Head of caudate nucleus (tissue), 42 donors: ENCODE measurements around the gene MAGEA3.
A peak's percentile ranks its signal among the peaks of the same experiment; 100 is the strongest.
"Not testable (repeated sequence)": the region's sequence is repeated elsewhere in the genome, so short reads cannot be mapped to it uniquely, and the experiment has no call there.

ENCODE experiments used
- DNase-seq, 42 donors: peaks; one replicate each; pipeline versions ENCODE4 v3.0.0 to v3.0.0-alpha.2; 2020 to 2021; ENCODE audit warnings: mixed read lengths in 7 of 42
- intact Hi-C: fragments of 100-400 bp; cut with DNase I; formaldehyde crosslinking; loops from one replicate; pipeline ENCODE4 v1.15.0; 2022

The MAGEA3 gene

GRCh38 chrX:152697952-152698931 is at the start of gene MAGEA3:
Gene MAGEA3, plus strand, starts transcription at chrX:152698794. Its CDS starts 2,039 bp downstream, at chrX:152700833.
- DNase-seq, intact Hi-C loops: not testable (repeated sequence)

GRCh38 chrX:152652060-152652459 is 46.5 kb upstream of the MAGEA3 start:
- DNase-seq, result no peak
- intact Hi-C loops, result no loop called here

GRCh38 chrX:152652467-152652866 is 46.1 kb upstream of the MAGEA3 start:
- intact Hi-C loops, result no loop called here
- no peak for DNase-seq

DNA sequence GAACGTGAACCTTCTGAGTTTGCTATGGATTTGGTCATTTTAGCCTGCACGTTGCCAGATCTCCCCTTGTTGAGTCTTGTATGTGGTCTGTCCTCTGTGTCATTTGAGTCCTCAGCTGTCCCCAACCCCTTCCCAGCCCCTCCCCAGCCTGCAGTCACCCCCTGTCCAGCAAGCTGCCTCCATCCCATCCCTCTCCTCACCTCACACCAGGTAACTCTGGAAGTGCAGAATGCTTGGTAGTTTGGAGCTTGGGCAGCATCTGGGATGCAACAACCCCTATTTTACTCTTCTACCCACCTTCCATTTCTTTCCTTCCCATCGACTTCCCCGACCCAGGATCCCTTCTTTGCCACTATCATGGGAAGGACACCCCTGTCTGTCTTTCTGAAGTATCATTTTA is 42.5 kb upstream of the MAGEA3 start:
- intact Hi-C loops, result no loop called here

GRCh38 chrX:152656890-152657289 is 41.7 kb upstream of the MAGEA3 start:
- no peak for DNase-seq
- intact Hi-C loops, result no loop called here

More for the DNA sequence above, 42.5 kb upstream of the MAGEA3 start:
- DNase-seq, result no peak

GRCh38 chrX:152658302-152658701 is 40.3 kb upstream of the MAGEA3 start:
- intact Hi-C loops, result no loop called here

GRCh38 chrX:152663086-152663485 is 35.5 kb upstream of the MAGEA3 start:
- no peak for DNase-seq
- intact Hi-C loops, result no loop called here

More at GRCh38 chrX:152658302-152658701, 40.3 kb upstream of the MAGEA3 start:
- DNase-seq, result no peak

DNA sequence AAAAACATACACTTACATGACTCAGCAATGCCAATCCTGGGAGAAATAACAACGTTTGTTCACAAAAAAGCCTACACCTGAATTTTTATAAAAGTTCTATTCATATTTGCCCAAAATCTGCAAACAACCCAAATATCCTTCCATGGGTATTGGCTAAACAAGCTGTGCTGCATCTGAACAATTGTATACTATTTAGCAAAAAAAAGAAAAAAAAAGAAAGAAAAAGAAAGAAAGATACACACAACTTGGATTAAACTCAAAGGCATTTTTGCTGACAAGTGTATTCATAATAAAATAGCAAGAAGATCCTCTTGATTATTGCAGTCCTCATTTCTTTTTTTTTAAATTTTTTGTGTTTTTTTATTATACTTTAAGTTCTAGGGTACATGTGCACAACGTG is 24.5 kb upstream of the MAGEA3 start:
- DNase-seq, result no peak
- intact Hi-C loops, result no loop called here

GRCh38 chrX:152674652-152675051 is 23.9 kb upstream of the MAGEA3 start:
- DNase-seq, intact Hi-C loops: not testable (repeated sequence)

GRCh38 chrX:152681012-152681411 is 17.6 kb upstream of the MAGEA3 start:
- intact Hi-C loops, DNase-seq: not testable (repeated sequence)

DNA sequence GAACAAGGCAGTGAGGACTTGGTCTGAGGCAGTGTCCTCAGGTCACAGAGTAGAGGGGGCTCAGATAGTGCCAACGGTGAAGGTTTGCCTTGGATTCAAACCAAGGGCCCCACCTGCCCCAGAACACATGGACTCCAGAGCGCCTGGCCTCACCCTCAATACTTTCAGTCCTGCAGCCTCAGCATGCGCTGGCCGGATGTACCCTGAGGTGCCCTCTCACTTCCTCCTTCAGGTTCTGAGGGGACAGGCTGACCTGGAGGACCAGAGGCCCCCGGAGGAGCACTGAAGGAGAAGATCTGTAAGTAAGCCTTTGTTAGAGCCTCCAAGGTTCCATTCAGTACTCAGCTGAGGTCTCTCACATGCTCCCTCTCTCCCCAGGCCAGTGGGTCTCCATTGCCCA is 1.8 kb downstream of the MAGEA3 start:
- intact Hi-C loops, result not testable (repeated sequence)
- DNase-seq, result peak in 2 of 42 donors; percentile 6 to 22

- intact Hi-C loops, DNase-seq: not testable (repeated sequence)
These were observed 7.9 kb downstream of the MAGEA3 start for GRCh38 chrX:152706500-152706899.

GRCh38 chrX:152709173-152709572 is 10.6 kb downstream of the MAGEA3 start, which contains the start of gene CSAG2:
Gene CSAG2, minus strand, starts transcription at chrX:152709273. Its CDS starts 161 bp downstream, at chrX:152709112.
- intact Hi-C loops, DNase-seq: not testable (repeated sequence)

- intact Hi-C loops, DNase-seq: not testable (repeated sequence)
These were observed 14.6 kb downstream of the MAGEA3 start for GRCh38 chrX:152713195-152713594.

GRCh38 chrX:152713815-152714787 is 15.5 kb downstream of the MAGEA3 start, which contains the start of gene MAGEA2B:
Gene MAGEA2B, plus strand, starts transcription at chrX:152714628. Its CDS starts 2,479 bp downstream, at chrX:152717107.
- DNase-seq, intact Hi-C loops: not testable (repeated sequence)

DNA sequence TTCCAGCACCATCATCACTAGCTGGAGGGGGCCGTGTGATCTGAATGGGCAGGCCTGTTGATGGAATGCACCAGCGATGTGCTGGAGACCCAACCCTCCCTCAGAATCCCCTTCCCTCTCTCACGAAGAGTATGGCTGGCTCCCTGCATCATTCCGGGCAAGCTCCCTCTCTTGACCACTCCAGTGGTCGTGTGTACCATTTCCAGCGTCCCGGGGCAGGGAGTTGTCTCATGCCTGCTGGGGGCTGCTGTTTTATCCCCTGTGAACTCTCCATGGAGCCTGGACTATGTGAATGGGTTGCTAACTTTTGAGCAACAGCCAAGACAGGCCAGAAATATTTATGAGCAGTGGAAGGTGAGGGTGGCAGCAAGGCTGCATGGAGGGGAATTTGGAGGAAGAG is 26.8 kb downstream of the MAGEA3 start:
- DNase-seq, result no peak
- intact Hi-C loops, result no loop called here

DNA sequence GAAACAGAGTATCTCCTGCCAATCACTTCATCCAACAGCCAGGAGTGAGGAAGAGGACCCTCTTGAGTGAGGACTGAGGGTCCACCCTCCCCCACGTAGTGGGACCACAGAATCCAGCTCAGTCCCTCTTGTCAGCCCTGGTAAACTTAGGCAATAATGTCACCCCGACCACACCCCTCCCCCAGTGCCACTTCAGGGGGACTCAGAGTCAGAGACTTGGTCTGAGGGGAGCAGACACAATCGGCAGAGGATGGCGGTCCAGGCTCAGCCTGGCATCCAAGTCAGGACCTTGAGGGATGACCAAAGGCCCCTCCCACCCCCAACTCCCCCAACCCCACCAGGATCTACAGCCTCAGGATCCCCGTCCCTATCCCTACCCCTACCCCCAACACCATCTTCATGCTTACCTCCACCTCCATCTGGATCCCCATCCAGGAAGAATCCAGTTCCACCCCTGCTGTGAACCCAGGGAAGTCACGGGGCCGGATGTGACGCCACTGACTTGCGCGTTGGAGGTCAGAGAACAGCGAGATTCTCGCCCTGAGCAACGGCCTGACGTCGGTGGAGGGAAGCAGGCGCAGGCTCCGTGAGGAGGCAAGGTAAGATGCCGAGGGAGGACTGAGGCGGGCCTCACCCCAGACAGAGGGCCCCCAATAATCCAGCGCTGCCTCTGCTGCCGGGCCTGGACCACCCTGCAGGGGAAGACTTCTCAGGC is 34.8 kb downstream of the MAGEA3 start, which contains the start of the genes CSAG1 and MAGEA12:
TSS of gene CSAG1 (minus strand) at position 461 of the 715 bp plus-strand sequence. CDS start 1,261 bp downstream, outside the sequence.
TSS of gene MAGEA12 (plus strand) at position 497 of the 715 bp plus-strand sequence. CDS start 2,405 bp downstream, outside the sequence.
- intact Hi-C loops, result no loop called here
- peak in 1 of 42 donors; percentile 27 for DNase-seq
